Measurements from ENCODE around the gene ADAP1.

DNA sequence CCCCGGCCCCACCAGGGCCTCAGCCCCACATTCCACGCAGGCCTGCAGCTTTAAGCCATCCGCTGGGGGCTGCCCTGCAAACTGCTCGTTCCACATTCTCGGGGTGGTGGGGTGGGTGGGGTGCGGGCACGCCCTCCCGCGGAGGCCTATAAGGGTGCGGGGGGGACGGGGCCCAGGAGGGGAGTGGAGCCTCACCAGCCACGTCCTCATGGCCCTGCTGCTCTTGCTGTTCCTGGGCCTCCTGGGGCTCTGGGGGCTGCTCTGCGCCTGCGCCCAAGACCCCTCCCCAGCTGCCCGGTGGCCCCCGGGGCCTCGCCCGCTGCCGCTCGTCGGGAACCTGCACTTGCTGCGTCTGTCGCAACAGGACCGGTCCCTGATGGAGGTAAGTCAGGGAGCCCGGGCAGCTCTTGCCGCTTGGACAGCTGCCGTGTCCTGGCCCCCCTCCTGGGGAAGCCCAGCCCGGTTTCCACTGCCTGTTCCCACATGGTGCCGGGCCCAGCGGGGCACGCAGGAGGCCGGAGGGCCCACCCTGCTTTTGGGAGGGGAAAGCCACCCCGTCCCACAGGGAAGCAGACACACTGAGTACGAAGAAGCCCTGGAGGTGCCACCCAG is 28.6 kb upstream of the ADAP1 start, which contains the start of gene CYP2W1:
- TF ChIP-seq CTCF (optimal IDR thresholded peaks at IDR 0.05 in 1 of 3, IDR thresholded peaks at IDR 0.05 in 1 of 3, conservative IDR thresholded peaks at IDR 0.05 in 1 of 3; ENCODE audit: extremely low read depth in 1 of 3, insufficient read depth in 2 of 3, low read length in 3 of 3) = no peak
- peak; percentile 29 for TF ChIP-seq EZH2 (IDR thresholded peaks at IDR 0.05; ENCODE audit: low read length)

Measured in keratinocyte (primary cell).